Measurements from ENCODE around the gene ZP1.

Gene ZP1

DNA sequence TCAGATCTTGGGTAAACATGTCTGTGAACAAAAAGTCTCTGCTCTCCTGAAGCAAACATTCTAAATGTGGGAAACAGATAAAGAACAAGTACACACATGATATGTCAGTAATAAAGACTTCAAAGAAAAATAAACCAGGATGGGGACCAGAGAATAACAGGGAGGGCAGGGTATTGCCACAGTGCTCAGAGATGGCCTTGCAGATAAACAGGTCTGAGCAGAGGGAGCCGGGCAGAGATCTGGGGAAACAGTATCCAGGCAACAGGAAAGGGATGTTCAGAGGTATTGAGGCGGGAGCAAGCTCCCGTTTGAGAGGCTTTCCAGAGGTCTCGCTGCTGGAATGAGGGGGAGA, 22.5 kb upstream of the ZP1 start:
- no peak for DNase-seq

DNA sequence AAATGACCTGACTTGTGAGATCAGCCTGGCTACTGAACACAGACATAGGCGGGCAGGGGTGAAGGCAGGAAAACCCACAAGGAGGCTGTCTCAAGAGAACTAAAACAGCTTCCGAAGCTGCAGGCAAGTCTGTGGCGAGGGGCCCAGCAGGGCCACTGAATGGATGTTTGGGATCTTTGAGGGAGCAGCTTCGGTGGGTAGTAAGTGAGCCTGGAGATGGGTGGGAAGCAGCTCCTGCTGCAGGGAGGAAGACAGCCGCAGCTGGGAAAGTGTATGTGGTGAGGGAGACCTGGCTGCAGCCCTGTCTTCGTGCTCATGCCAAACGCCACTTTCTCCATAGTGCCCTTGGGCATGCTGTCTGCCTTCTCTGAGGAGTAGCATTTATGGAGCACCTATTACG, 22.0 kb upstream of the ZP1 start:
- no peak for DNase-seq

DNA sequence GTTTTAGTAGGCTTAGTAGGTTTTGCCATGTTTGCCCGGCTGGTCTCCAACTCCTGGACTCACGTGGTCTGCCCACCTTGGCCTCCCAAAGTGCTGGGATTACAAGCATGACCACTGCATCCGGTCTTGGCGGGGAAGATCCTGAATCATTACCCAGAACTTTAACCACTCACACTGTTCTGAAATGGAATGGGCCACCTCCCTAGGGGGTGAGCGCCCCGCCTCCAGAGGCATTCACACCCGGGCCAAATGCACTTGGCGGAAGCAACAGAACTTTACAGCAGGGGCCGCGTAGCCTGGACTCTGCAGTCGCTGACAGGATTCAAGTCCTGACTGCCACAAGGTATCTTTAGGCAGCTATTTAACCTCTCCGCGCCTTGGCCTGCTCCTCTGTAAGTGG, 20.1 kb upstream of the ZP1 start:
- no peak for DNase-seq

DNA sequence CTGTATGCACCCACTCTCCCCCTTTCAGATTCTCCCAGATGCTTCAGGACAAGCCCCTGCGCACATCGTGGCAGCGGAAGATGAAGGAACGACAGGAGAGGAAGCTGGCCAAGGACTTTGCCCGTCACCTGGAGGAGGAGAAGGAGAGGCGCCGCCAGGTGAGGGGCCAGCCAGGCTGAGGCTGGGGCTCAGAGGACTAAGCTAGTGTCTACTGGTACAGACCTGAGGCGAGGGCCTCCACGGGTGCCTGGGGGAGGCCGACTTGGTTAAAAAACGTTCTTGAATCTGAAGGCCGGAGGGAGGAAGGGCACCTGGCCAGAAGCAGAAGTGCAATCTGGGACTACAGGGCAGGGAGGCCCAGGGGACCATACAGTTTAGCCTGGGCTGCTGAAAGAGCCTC, 19.4 kb upstream of the ZP1 start:
- DNase-seq: no peak

DNA sequence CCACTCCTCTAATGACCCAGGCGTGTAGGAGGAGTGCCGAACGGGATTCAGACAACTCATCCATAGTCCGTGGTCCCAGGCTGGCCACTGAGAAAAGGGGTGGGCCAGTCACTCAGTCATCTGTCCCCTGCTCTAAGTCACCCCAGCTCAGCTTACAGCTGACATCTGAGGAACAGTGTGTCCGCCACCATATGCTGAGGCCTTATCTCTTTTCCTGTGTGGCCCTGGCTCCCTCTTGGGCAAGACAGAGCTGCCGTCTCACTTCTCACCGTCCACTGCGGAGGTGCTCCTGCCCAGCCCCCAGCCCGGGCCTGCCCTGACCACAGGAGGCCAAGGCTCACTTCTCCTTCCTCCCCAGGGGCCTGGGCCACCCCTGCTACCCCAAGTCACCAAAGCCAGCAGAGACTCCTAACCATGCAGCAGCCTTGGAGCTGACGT, 18.6 kb upstream of the ZP1 start:
- DNase-seq: no peak

DNA sequence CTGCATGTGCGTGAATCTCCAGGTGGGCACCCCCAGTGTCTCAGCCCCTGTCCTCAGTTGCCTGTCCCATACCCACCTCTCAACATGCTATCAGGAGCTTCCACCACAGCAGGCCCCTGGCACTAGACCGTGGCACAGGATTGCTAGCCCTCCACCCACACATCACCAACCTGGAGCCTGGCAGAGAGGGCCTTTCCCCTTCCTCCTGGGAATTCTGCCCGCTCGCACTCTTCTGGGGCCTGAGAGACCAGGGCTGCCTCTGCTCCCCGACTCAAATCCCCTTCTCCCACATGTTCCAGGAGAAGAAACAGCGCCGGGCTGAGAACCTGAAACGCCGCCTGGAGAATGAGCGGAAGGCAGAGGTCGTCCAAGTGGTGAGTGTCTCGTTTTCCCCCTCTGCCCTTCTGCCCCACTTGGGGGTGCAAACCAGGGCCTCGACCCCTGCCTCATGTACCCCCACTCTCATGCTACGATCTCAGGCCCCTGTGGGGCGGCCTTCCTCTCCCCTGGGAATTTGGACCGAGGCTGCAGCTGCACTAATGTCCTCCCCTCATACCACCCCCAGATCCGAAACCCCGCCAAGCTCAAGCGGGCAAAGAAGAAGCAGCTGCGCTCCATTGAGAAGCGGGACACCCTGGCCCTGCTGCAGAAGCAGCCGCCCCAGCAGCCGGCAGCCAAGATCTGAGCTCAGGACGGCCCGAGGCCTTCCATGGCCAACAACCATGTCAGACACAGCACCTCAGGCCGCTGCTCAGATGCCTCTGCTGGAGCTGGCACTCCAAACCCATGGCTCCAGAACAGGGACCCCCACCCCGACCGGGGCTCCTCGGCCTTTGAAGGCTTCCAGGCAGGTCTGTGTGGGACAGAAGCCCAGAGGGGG, 17.5 kb upstream of the ZP1 start:
- no peak for DNase-seq

DNA sequence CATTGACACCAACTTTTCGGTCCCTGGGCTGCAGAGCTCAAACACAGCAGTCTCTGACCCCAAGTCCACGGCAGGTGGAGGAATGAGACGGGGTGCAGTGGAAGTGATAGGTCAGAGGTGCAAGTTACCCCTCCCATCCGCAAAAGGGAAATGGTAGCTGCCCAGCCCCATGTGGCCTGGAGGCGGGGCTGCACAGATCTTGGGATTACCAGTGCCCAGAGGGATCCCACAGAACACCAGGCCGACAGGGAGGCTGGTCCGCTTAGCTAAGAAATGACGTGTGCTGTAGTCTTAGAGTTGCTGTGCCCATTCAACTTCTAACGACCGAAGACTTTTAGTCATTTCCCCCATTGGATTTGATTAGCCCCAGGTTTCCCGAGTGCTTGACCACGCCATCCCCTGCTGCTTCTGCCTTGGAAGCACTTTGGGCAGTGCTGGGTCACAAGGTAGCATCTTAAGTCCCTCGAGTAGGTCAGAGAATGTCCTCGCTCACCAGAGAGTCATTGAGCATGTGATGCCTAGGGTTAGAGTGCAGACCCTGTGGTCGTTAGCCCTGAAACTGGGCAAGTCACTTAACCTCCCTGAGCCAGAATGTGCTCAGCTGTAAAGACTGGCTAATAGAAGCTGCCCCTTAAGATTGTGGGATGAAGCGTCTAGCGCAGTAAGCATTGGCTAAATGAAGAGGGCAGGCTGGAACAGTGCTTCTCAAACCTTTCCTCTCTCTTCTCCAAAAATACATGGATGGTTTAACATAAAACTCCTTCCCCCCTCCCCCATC, 15.8 kb upstream of the ZP1 start:
- no peak for DNase-seq

DNA sequence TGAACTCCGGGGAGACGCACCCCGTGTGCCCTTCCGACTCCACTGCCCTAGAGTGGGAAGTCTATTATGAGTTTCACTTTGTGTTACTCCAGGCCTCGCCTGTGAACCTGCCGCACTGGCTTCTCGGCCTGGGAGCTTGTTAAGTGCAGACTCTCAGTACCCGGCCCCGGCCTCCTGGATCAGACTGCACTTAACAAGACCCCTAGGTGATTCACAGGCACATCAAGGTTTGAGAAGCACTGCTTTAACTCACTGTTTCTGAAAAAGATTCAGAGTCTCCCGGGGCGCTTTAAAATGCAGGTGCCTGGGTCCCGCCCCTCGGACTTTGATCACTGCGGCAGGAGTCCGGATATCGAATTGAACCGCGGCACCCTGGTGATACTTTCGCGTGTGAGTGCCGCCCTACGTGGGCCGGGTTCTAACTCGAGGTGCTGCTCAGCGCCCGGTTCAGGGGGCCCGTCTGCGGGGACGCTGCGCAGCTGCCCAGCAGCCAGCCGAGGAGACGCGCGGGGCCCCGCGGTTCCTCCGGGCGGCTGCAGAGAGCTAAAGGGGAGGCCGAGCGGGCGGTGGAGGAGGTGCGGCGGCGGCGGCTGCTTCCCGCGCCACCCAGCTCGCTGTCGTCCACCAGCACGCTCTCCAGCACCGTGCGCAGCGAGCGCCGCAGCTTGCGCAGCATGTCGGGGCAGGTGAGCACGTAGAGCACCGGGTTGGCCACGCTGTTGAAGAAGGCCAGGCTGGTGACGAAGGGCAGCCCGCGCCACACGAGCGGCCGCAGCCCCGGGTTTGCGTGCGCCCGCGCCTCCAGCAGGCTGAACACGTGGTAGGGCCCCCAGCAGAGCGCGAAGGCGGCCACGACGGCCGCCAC, 15.0 kb upstream of the ZP1 start:
- no peak for DNase-seq

DNA sequence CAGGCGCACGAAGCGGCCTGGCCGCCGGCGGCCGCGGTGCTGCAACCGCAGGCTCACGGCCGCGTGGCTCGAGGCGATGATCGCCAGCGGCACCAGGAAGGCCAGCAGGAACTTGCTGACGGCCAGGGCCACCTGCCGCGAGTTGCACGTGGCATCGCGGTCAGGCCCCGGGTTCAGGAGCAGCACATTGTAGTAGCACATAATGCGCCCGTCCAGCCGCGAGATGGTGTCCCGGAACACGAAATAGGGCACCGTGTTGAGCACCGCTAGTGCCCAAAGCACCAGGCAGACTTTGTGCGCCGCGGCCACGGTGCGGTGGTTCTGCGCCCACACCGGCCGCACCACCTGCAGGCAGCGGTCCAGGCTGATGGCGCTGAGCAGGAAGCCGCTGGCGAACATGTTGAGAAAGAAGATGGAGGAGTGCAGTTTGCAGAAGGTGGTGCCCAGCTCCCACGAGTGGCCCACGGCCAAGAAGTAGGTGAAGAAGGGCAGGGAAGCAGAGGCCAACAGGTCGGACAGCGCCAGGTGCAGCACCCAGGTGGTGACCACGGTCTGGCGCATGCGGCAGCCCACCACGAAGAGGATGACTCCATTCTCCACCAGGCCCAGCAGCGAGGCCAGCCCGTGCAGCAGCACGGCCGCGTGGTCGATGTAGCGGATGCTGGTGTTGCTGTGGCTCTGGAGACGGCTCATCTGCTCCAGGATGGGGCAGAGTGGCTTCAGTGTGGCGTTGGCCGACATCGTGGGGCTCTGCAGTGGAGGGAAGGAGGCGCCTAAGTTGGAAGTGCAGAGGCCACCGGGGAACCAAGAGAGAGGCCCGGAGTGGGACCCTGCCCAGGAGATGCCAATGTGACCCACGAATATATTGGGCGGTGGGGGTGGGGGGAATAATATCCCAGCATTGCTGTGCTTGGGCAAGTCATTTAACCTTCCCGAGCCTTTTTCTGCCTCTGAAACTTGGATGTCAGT, 14.1 kb upstream of the ZP1 start:
- no peak for DNase-seq

DNA sequence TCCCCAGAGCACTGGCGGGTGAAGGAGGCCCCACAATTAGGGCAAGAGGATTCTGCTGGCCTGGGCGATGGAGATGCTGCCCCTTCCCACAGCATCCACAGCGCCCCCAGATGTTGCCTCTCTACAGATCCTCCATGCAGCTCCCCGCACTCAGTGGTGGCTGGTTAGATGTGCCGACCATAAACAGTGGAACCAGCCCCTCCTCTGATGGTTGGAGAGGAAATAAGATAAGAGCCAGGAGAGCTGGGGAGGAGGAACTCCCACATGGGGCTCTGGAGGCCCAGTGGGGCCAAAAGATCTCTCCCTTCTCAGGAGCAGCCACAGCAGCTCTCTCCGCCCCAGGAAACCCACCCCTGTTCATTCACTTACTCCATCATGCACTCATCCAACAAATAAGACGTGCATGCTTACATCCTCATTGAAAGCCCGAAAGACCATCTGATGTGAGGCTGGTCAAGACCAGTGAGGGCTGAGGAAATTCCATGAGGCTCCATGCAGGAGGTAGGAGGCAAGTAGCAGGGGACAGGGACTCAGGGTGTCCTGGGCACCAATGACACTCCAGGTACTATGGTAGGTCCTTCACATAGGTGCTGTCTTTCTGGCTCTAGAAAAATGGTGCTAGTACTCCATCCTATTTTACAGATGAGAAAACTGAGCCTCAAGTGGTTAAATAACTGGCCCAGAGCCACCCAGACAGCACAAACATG, 13.0 kb upstream of the ZP1 start:
- no peak for DNase-seq

DNA sequence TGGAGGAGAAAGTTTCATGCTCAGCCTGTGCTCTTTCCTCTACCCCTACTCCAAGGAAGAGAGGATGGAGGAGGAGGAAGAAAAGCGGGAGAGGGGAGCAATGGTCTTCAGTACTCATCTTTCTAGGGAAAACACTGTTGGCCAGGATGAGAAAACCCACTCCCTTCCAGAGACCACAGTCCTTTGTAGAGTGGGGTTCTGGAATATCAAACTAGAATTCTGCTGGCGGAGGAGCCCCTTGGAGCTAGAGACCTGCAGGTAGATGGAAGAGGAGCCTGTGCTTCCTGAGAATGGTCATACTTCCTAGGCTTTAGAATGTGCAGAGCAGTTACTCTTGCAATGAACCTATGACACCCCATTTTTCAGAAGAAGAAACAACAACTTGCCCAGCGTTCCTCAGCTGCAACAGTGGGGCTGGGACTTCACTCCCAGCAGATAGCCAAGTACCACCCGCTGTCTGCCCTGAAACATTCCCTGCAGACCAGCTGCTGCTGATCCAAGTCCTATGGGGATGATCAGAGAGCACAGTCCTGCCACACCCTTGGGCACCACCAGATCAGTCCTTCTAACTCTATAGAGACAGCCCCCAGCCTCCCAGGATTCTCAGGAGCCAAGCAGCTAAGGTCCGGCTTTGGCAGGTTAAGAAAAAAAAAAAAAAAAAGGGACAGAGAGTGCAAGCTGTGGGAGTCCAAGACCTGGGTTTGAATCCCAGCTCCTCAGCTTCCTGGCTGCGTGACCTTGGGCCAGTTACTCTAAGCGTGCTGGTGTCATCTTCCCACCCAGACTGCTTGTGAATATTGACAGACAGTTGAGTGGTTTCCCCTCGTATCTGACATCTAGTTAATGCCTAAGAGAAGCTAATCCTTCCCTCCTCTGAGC, 12.3 kb upstream of the ZP1 start:
- no peak for DNase-seq

DNA sequence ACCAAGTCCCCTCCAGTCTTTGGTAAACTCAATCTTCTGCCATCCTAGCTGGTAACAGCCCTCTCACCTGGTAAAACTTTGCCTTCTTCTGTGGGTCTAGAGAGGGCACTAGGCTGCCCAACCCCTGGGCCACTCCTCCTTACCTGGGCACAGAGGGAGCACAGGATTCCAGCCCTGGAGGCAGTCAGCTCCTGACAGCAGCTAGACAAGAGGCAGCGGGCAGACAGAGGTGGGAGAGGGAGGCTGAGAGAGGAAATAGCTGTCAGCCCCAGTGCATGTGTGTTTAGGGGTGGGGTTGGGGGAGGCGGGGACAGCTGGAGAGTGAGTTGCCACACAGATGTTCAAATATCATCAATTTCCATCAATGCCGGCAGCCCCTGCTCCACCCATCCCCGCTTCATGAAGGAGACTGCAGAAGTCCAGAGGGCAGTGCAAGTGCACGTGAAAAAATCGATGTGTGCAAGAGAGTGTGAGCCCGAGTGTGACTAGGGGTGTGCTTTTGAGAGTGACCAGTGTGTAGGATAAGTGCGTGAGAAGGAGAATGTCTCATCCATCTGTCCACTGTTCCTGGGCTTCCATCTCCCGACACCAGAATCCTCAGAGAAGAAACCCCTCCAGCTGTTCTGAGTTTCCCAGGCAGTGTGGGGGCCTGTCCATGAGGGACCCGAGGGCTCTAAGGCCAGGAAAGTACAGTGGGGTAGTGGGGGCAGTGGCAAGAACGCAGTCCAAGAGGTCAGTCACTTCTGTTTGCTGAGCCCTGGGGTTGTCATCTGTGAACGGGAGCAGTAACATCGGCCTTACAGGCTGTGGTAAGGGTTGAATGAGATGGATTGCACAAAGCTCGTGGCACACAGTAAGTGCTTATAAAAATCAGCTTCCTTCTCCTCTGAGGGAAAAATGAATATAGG, 11.4 kb upstream of the ZP1 start, which contains the start of gene PTGDR2:
Gene PTGDR2, minus strand, starts transcription at position 225 of the 908 bp plus-strand sequence. CDS start 2,228 bp downstream, outside the sequence.
- DNase-seq: no peak

DNA sequence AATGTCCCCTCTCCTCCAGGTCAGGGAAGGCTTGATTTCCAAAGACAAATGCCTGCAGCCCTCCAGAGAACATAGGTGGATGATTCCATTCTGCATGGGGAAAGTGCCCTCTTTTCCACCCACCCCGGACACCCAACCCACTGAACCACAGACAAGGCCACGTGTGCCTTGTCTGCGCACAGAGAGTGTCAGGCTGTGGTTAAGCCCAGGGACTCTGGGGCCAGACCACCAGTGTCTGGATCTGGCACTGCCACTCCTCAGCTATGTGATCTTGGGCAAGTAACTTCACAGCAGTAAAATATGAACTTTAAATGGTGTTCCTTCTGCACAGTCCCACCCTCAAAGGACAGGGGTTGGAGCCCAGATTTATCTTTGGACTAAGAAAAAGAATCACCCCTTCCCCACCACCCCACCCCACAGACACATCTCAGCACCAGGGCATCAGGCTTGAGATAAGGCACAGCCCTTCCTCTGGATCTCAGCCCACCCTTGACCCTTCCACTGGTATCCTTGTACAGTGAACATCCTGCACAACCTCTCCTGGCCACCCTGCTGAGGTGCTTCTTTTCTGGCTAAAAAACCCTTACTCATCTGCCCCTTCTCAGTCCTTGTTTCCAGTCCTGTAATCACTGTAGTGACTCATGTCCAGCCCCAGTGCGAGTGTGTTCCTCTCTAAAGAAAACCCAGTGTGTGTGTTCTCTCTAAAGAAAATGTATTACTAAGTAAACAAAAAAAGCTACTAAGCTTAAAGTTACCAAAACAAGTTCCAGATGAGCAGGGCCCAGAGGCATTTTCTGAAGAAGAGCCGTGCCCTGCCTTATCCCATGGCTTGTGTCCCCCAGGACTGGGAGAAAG, 9.7 kb upstream of the ZP1 start:
- no peak for DNase-seq

DNA sequence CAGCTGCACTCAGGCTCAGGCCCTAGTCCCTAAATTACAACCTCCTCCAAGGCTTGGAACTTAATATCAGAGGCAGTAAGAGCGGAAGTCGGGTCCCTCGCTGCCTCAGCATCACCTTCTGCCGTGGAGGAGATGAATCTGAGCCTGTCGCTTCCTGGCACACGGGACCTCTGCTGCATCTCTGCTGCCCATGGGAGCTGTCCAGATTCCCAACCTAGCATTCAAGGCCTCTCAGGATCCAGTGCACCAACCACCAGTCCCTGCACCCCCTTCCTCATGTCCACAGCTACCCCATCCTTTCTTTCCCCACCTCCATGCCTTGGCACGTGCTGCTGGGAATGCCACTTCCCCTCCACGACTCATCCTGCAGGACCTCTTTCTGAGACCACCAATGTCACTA, 9.1 kb upstream of the ZP1 start:
- DNase-seq: no peak

DNA sequence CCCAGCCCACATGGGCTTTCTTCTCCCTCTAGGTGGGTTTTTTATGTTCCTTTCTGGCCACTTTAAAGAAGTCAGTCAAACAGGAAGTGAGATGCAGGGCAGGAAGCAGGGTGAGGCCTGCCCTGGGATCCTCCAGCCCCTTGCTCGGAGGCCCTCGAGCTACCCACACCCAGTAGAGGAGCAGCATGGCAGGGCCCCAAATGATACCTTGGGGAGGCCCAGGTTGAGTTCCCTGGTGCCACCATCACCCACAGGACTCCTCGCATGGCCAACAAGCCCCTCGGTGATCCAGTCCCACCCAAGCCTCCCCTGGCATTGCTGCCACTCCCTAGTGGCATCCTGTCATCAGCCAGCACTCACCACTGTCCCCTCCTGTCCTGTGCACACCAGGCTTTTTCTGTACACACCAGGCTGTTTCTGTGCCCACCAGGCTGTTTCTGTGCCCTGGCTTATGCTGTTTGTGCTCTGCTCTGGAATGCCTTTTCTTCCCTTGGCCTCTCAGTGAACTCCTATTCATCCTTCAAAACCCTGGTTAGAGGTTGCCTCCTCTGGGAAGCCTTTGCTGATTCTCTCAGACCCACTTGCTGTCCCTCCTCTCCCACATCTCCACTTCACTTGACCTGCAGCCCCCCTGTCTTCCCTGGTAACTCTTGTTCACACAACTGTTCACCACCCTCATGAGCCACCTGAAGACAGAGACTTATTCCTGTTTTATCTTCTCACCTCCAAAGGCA, 8.4 kb upstream of the ZP1 start:
- DNase-seq: no peak

DNA sequence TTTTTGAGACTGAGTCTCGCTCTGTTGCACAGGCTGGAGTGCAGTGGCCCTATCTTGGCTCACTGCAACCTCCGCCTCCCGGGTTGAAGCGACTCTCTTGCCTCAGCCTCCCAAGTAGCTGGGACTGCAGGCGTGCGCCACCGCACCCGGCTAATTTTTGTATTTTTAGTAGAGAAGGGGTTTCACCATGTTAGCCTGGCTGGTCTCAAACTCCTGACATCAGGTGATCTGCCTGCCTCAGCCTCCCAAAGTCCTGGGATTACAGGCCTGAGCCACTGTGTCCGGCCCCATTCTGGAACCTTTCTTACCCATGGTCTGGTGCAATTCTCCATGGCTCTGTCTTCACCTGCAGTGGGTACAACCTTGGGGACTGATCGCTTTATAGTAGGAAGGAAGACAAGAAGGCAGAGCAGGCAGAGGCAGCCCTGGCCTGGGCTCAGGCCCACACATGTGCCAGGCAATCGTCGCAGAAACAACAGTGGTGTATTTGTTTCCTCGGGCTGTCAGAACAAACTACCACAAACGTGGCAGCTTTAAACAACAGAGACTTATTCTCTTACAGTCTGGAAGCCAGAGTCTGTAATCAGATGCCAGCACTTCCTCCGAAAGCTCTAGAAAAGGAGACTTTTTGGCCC, 7.6 kb upstream of the ZP1 start:
- DNase-seq: no peak

DNA sequence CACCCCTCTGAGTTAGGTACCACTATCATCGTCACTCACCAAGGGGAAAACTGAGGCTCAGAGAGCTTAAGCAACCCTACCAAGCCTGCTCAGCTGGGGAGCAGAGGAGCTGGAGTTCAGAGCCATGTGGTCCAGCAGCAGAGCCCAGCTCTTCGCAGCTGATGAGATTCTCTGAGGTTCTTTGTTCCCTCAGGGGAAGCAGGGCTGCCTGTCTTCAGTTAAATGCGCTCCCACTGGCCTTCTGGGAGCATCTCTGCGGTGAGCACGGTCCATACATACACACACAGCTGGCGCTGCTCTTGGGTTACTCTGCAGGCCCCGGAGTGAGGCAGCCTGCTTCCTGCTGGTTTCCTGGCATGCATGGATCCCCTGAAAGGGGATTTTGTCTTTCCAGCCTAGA, 6.4 kb upstream of the ZP1 start:
- DNase-seq: no peak
